DMS53 treated with DMSO at 0.1 percent for 48 hours (cell line): ENCODE data around the gene LRRC26.
A peak's percentile ranks its signal among the peaks of the same experiment; 100 is the strongest.

ENCODE experiments used
- DNase-seq: peaks from one replicate; lab custom pipeline; 2025; ENCODE audit not compliant: unreplicated experiment; lab: John Stamatoyannopoulos, UW

The LRRC26 gene

DNA sequence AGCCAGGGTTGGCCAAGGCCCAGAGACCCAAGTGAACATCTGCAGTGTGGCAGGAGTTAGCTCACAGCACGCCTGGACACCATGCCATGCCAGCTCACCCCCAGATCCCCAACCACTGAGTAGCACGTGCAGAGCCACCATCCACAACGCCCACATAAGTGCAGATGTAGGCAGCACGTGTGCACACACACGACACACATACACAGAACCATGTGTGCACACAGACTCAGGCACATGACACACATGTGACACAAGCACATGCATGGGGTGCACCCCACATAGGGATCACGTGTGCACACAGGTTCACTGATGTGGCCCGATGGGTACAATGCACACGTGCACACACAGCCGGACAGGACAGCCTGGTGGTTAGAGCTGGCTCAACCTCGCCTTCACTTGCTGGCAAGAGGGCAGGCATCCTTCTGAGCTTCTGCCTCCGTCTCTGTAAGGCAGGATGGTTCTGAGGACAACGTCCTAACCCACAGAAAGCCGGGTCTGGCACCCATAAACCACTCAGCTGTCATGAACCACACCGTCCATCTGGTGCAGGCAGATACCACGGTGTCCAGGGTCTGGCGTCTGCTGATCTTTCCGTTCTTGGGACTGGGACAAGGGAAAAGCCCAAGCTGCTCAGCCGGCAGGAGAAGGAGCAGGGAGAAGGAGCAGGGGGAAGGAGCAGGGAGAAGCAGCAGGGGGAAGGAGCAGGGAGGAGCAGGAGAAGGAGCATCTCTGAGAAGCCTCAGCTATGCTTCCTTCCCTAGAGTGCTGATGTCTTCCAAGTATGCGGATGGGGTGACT, 12.0 kb downstream of the LRRC26 start:
- DNase-seq, result no peak

DNA sequence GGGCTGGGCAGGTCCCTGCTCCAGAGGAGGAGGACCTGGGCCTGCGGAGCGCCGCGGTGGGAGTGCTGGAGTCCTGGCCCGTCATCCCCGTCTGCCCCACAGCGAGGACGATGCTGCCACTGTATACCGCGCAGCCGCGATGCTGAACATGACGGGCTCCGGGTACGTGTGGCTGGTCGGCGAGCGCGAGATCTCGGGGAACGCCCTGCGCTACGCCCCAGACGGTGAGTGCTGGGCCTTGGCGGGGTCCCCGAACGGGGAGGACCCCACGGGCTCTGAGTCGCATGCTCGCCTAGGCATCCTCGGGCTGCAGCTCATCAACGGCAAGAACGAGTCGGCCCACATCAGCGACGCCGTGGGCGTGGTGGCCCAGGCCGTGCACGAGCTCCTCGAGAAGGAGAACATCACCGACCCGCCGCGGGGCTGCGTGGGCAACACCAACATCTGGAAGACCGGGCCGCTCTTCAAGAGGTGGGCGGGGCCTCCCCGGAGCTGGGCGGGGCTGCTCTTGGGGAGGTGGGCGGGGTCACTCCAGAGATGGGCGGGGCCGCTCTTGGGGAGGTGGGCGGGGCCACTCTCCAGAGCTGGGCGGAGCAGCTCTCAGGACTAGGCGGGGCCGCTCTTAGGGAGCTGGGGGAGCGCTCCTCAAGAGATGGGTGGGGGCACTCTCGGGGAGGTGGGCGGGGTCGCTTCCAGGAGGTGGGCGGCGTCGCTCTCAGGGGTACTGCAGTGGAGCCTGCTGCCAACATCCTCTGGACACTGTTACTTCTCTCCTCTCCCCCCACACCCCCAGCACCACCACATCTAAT, 13.1 kb downstream of the LRRC26 start:
- DNase-seq, result no peak

DNA sequence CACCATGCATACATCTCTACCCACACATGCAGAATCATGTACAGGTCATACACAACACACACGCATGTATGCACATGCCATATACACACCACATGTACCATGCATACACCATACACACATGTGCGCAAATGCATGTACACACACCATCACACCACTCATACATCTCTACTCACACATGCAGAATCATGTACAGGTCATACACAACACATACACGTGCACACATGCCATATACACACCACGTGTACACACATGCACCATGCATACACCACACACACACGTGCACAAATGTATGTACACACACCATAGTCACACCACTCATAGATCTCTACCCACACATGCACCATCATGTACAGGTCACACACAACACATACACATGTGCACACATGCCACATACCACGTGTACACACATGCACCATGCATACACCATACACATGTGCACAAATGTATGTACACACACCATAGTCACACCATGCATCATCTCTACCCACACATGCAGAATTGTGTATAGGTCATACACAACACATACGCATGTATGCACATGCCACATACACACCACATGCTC, 16.9 kb downstream of the LRRC26 start:
- no peak for DNase-seq

GRCh38 chr9:137150617-137151457, 19.0 kb downstream of the LRRC26 start:
- no peak for DNase-seq

DNA sequence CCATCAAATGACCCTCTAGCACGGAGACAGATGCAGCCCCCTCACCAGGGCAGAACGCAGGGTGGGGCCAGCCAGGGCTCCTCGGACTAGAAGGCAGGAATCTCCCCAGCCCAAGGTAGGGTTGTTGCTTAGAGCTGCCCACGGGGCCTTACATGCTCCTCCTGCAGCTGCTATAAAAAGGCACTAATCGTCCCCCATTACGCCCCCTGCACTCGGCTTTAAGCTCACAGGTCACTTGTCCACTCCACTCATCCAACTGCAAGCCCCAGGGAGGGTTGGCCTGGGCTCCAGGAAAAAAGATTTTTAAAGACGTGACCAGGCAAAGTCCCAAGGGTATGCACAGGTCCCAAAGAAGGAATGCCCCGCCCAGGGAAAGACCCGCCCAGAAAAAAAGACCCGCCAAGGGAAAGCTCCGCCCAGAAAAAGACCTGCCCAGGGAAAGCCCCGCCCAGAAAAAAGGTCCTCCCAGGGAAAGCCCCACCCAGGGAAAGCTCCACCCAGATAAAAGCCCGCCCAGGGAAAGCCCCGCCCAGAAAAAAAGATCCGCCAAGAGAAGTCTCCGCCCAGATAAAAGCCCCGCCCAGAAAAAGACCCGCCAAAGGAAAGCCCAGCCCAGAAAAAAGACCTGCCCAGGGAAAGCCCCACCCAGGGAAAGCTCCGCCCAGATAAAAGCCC, 19.8 kb downstream of the LRRC26 start:
- DNase-seq, result no peak

DNA sequence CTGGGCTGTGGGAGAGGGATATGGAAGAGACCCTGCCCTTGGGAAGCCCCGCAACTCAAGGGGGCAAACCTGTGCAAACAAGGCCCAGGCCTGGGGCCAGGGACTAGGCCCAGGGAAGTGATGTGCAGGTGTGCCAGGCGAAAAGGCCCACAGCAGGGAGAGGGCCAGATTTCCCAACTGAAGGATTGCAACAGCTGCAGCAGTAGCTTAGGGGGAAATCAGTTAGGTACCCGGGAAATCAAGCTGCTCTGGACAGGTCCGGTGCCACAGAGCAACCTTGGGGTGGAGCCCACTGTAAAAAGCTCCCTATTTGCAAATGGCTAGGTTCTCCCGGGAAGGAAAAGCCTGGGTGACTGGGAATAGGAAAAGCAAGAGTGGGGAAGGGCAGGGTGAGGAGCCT, 20.5 kb downstream of the LRRC26 start:
- no peak for DNase-seq

- DNase-seq, result peak; percentile 51
Observed at GRCh38 chr9:137148661-137149060, 21.2 kb downstream of the LRRC26 start.

DNA sequence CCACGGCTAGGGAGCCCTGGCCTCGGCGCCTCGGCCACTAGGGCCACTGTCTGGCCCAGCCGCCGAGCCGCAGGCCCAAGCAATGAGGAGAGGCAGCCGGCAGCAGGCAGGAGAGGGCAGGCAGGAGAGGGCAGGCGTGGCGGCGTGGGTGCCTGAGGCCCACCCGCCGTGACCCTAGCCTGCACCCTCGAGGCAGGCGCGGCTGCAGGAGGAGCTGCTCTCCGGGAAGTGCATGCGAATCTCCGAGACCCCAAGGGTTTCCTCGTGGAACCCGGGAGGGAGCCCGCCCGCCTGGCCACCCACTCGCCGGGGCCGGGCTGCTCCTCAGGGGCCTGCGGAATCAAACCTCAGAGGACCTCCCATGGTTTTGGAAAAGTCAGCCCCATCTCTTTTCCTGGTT, 21.6 kb downstream of the LRRC26 start:
- DNase-seq, result no peak

DNA sequence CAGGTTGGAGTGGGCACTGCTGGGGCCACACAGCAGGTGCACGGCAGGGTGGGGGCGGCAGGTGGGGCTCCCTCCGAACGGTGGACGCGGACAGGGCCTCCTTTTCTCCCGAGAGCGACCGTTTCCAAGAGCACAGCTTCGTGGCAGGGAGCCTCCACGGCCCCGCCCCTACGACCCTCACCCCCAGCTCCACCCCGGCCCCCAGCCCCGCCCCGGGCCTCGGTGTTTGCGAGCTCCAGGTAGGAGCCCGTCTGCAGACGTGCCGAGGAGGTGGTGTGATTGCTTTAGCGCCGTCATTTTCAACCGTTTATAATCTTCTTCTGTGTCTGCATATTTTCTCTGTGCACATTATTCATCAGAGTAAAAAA, 22.1 kb downstream of the LRRC26 start:
- no peak for DNase-seq

DNA sequence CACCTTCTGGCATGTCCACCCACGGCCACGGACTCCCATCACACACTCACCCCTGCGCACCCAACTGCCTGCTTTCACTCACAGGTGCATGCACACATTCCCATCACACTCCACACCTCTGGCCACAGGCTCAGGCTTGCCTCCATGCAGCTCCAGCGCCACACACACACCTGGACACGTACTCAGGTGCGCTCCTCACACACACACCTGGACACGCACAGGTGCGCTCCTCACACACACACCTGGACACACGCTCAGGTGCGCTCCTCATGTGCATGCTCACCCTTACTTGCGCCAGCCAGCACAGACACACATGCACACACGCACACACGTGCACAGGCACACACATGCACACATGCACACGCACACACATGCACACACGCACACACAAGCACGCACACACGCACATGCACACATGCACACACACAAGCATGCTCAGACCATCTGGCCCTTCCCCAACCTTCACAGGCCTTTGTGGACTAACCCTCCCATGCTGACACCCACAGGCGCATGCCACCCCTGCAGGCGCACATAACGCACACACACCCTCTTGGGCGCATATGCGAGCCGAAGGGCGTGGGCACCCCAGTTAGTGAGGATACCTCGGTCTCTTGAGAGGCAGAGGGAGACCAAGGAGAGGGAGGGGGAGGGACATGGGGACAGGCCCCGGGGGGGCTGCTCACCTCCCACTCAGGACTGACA, 22.6 kb downstream of the LRRC26 start:
- DNase-seq, result no peak

DNA sequence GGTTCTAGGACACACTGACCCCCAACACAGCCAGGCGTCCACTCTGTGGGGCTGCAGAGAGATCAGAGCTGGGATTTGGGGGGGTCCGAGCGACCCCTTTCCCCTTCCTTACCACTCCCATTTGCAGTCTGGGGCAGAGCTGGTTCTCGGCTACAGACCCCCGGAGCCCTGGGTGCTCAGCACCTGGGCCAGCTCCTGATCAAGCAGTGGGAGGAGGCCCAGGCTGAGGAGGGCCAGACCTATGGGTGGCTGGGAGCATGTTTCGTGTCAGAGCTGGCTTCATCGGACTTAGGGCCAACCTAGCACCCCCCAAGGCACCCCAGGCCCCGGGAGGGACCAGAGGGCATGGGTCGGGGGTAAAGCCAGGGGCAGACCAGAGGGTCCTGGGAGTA, 23.3 kb downstream of the LRRC26 start:
- no peak for DNase-seq

- no peak for DNase-seq
Observed at GRCh38 chr9:137145731-137146526, 23.9 kb downstream of the LRRC26 start.

GRCh38 chr9:137143459-137143858, 26.4 kb downstream of the LRRC26 start:
- DNase-seq, result no peak

DNA sequence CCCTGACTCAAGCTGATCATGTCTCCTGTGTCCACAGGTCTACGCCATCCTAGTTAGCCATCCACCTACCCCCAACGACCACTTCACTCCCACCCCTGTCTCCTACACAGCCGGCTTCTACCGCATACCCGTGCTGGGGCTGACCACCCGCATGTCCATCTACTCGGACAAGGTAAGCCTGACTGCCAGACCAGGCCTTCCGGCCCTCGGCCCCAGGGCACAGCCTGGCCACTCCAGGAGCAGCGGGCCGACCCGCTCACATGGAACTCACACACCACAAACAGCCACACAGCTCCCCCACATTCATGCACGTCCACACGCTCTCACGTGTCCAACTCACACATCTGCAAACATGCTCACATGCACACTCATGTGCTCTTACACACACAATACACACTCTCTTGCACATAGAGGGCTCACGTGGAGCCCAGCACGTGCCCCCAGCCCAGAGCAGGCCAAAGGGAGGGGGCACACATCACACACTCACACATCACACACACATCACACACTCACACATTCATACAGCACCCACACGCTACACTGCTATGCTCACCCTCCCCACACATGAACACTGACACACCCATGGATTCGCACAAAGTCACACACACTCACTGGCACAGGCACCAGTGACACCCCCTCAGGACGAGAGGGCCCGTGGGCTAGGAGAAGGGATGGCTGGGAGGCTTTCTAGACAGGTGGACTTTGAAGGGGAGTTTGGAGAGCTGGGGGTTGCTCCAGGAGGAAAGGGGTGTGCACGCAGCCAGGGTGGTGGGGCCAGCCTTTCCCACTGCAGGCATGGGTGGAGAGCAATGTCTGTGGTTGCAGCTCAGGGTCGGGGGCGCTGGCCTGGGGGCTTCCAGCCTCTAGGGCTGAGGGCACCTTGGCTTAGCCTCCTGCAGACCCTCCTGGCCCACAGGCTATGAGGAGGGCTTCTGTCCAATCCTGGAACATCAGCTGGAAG, 27.6 kb downstream of the LRRC26 start:
- DNase-seq, result no peak

DNA sequence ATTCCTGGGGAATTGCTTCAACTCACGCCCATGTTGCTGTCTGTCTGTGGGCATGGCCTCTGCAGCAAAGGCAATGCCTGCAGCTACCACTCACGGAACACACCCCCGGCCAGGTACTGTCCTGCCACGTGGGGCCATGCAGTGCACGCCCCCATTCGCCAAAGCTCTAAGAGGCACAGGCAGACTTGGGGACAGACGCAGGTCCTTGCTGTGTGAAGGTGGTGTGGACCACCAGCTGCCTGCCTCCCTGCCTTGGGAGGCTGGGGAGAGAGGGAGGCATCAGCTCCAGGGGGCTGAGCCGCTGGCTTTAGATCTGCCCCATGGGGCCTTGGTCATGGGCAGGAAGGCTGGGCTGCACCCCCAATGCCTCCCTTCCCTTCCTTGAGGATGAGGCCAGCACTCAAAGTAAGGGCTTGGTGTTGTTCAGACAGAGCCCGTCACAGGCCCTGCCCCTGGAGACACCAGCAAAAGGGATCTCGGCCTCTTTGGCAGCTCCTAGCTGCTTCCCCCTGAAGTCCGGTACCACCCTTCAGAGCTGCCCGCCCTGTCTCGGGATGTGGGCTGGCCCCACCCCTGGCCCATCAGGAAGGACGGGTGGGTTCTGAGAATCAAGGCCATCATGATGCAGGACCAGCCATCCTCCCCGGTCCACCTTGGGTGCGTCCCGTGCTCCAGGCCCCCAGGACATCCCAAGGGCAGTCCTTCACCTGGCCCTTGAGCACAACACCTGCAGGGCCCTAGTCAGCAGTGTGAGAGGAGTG, 28.6 kb downstream of the LRRC26 start:
- DNase-seq, result no peak

DNA sequence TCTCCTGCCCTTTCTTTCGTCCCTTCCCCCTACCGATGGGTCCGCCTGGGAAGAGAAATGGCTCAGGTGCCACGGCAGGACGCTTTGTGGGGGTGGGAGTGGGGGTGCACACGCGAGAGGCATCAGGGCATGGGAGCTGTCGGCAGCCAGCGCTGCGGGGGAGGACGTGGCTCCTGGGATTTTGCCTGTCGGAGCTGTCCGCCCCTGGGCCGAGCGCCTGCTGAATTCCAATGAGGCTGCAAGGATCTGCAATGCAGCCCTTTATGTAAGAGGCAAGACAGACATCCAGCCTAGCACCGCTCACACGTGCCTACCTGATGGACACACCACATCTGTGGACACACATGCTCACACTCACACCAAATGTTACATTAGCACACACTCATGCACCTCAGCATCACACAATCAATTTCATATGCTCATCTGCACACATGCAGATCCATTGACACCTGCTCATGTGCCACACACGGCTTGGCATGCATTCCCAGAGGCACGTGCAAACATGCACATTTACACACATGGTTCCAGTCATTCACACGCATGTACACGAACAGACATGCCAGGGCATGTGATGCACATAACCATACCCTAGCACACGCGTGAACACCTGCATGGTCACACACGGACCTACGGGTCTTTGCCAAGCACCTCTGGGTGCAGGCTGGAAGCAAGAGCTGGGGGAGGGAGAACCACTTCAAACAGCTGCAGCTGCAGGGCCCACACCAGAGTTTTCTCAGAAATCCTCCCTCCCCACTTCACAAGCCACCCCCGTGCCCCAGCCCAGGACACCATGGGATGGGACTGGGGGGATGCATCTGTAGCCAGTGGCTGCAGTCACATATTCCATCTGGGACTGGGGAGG, 29.5 kb downstream of the LRRC26 start:
- no peak for DNase-seq
